ENCODE measurements around the gene RPS6KB2.
"Not testable (repeated sequence)": the region's sequence is repeated elsewhere in the genome, so short reads cannot be mapped to it uniquely, and the experiment has no call there.

The RPS6KB2 gene

DNA sequence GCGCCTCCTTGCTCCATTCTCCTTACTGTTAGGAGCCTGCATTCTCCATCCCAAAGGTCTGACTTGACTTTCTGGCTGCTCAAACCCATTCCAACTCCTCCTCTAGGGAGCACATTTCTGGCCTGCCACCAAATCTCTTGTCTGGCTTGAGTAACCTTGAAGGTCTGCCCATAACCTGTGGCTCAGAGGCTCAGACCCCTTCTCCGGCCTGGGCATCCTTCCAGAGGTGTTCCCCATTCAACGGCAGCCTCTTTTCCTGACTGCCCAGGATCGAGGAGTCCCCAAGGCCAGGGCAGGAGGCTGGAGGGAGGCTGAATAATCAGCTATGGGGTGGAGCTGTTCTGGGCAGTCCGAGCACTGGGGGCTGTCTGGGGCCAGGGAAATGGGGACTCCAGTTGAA, 34.3 kb upstream of the RPS6KB2 start:
- no peak for ATAC-seq
- H3K27ac Mint-ChIP-seq, result no peak overlapping the region
- H3K27me3 Mint-ChIP-seq, result no peaks in the 10 kb centered on the region
- peak overlapping the region; percentile 50 to 61 for H3K4me3 Mint-ChIP-seq
- DNase-seq, result peak in 1 of 2 donors; percentile 9
- peaks cover 75% of the 10 kb centered on the region for H3K4me1 Mint-ChIP-seq
- no peaks in the 10 kb centered on the region for H3K9me3 Mint-ChIP-seq

- peak in 1 of 2 donors; percentile 11 for DNase-seq
- Mint-ChIP-seq H3K27ac (no peak overlapping the region), H3K4me1 (peaks cover 77% of the 10 kb centered on the region), H3K4me3 (no peak overlapping the region), H3K27me3 (no peaks in the 10 kb centered on the region), H3K9me3 (no peaks in the 10 kb centered on the region)
- no peak for ATAC-seq
Measured at GRCh38 chr11:67395555-67396258, 32.6 kb upstream of the RPS6KB2 start.

DNA sequence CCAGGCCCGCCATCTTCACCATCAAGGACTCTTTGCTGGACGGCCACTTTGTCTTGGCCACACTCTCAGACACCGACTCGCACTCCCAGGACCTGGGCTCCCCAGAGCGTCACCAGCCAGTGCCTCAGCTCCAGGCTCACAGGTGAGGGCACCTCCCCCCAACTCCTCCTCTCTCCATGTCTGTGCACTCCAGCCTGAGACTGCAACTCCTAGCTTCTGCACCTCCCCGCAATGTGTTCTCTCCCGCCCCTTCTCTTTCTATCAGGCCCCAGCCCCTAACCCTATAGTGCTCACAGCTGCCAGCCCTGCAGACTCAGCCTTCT, 32.1 kb upstream of the RPS6KB2 start:
- DNase-seq (peak in 1 of 2 donors; percentile 13), ATAC-seq (no peak)
- H3K27me3 Mint-ChIP-seq, result no peaks in the 10 kb centered on the region
- H3K27ac Mint-ChIP-seq, result peak overlapping the region in 1 of 2 donors; percentile 1
- H3K4me3 Mint-ChIP-seq, result no peak overlapping the region
- no peaks in the 10 kb centered on the region for H3K9me3 Mint-ChIP-seq
- peaks cover 73% of the 10 kb centered on the region for H3K4me1 Mint-ChIP-seq

- peaks cover 70% of the 10 kb centered on the region for H3K4me1 Mint-ChIP-seq
- DNase-seq, result peak in 1 of 2 donors; percentile 17
- H3K27ac Mint-ChIP-seq, result peak overlapping the region; percentile 39 to 96
- peak overlapping the region; percentile 59 to 76 for H3K4me3 Mint-ChIP-seq
- ATAC-seq, result no peak
- H3K9me3 Mint-ChIP-seq, result no peaks in the 10 kb centered on the region
- no peaks in the 10 kb centered on the region for H3K27me3 Mint-ChIP-seq
Measured at GRCh38 chr11:67396587-67397389, 31.5 kb upstream of the RPS6KB2 start.

DNA sequence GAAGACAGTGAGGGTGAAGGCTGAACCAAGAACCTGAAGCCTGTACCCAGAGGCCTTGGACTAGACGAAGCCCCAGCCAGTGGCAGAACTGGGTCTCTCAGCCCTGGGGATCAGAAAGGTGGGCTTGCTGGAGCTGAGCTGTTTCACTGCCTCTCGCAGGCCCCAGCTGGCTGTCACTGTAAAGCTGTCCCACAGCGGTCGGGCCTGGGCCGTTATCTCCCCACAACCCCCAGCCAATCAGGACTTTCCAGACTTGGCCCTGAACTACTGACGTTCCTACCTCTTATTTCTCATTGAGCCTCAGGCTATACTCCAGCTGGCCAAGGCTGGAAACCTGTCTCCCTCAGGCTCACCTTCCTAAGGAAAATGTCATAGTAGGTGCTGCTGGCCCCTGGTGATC, 30.8 kb upstream of the RPS6KB2 start:
- DNase-seq (peak in 1 of 2 donors; percentile 7), ATAC-seq (no peak)
- no peaks in the 10 kb centered on the region for H3K9me3 Mint-ChIP-seq
- H3K4me3 Mint-ChIP-seq, result peak overlapping the region; percentile 33 to 76
- peaks cover 70% of the 10 kb centered on the region for H3K4me1 Mint-ChIP-seq
- H3K27ac Mint-ChIP-seq, result peak overlapping the region; percentile 68 to 96
- no peaks in the 10 kb centered on the region for H3K27me3 Mint-ChIP-seq

DNA sequence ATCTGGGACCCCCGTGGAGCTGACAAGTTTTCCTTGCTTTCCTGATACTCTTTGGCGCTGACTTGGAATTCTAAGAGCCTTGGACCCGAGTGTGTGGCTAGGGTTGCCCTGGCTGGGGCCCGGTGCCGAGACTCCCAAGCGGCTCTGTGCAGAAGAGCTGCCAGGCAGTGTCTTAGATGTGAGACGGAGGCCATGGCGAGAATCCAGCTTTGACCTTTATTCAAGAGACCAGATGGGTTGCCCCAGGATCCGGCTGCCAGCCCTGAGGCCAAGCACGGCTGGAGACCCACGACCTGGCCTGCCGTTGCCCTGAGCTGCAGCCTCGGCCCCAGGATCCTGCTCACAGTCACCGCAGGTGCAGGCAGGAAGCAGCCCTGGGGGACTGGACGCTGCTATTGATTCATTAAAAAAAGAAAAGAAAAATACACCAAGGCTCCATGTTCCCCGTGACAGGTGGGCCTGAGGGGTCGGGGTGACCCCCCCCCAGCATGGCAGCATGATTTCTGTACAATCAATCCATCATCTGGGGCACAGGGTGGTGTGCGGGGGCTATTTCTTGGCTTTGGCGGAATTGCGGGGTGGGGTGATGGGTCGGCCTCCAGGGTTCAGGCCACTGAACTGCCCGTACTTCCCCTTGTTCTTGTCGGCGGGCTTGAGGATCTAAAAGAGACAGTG, 30.2 kb upstream of the RPS6KB2 start:
- DNase-seq (peak in 1 of 2 donors; percentile 9), ATAC-seq (no peak)
- peaks cover 70% of the 10 kb centered on the region for H3K4me1 Mint-ChIP-seq
- no peaks in the 10 kb centered on the region for H3K9me3 Mint-ChIP-seq
- peak overlapping the region; percentile 33 to 55 for H3K4me3 Mint-ChIP-seq
- H3K27ac Mint-ChIP-seq, result no peak overlapping the region
- H3K27me3 Mint-ChIP-seq, result no peaks in the 10 kb centered on the region

DNA sequence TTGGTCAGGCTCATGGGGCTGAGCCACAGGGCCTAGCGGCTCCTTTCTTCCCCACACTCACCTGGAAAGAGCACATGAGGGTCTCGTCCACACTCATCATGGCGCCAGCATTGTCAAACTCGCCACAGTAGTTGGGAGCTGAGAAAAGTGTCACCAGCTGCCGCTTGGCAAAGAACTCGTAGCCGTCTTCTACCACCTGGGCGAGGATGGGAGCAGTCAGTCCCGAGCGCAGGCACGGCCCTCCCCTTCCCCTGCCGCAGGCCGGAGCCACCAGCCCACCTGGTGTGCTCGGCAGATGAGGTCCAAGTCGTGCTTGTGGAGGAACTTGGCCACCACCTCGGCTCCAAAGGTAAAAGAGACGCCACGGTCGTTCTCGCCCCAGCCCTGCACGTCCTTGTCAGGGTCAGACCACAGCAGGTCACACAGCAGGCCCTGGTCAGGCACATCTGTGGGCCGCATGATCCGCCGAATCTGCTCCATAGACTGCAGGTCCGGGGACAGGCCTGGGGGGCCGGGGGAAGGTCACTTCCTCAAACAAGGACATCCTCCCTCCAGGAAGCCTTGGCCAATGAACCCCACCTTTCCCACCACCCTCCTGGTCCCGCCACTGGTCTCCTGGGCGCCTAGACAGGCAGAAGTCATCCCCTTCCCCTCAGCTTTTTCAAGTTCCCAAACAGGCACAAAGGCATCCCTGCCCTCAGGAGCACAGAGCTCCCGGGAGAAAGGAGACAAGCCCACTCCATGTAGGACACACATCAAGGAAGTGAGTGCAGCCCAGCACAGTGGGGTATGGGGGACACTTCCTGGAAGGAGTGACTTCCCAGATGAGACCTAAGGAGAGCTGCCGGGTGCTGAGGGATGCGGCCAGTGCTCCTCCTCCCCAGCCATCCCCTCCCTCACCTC, 29.4 kb upstream of the RPS6KB2 start:
- no peak for ATAC-seq
- H3K4me3 Mint-ChIP-seq, result peak overlapping the region in 1 of 2 donors; percentile 52
- H3K9me3 Mint-ChIP-seq, result no peaks in the 10 kb centered on the region
- peak in 1 of 2 donors; percentile 11 for DNase-seq
- H3K4me1 Mint-ChIP-seq, result peaks cover 69% of the 10 kb centered on the region
- no peak overlapping the region for H3K27ac Mint-ChIP-seq
- H3K27me3 Mint-ChIP-seq, result no peaks in the 10 kb centered on the region

DNA sequence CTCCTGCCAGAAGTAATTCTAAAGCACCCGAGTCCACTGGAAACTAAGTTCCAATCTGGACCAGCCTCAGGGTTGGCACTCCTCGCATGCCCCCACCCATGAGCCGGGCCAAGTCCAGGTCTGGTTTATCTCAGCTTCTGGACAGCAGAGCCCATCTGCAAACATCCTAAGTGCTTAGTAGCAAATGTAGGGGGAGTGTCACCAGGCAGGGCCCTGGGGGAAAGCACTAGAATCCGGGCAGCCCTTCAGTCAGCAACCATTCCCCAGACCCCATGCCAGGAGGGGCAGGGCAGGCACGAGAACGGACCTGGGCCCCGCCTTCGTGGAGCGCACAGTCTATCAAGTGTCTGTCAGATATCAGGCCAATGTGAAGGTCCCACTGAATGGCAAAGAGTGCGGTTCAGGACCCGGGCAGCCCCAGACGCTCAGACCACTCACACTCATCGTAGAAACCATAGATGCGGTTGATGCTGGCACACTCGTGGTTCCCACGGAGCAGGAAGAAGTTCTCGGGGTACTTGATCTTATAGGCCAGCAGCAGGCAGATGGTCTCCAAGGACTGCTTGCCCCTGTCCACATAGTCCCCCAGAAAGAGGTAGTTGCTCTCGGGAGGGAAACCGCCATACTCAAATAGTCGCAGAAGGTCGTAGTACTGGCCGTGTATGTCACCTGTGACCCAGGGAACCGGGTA, 27.9 kb upstream of the RPS6KB2 start:
- Mint-ChIP-seq H3K4me1 (peaks cover 73% of the 10 kb centered on the region), H3K27ac (peak overlapping the region; percentile 27 to 89), H3K4me3 (peak overlapping the region; percentile 91 to 92), H3K27me3 (no peaks in the 10 kb centered on the region), H3K9me3 (no peaks in the 10 kb centered on the region)
- ATAC-seq (no peak), DNase-seq (peak in 1 of 2 donors; percentile 47)

DNA sequence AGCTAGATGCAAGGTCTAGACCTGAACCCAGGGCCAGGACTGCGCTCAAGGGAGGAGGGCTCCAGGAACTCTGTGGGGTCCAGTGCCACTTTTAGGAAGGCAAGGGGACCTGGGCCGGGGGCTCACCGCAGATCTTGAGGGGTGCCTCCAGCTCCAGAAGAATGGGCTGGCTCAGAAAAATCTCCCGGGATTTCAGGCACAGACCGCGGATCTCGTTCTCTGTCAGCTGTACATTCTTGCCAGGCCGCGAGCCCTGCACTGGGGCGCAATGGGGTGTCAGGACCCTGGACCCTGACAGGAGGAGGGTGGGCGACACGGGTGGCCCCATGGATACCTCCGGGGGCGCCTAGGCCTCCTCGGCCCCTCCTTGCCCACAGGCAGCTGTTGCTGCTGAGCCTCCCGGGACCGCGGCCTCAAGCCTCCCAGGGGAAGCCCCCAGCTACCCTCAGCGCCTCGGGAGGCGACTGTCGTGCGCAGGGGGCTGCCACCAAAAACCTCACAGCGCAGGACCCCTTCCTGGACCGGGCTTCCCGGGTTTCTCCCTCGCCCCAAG, 27.3 kb upstream of the RPS6KB2 start:
- no peaks in the 10 kb centered on the region for H3K9me3 Mint-ChIP-seq
- no peaks in the 10 kb centered on the region for H3K27me3 Mint-ChIP-seq
- ATAC-seq (peak; percentile 27), DNase-seq (peak; percentile 21 to 47)
- H3K27ac Mint-ChIP-seq, result peak overlapping the region in 1 of 2 donors; percentile 27
- H3K4me3 Mint-ChIP-seq, result peak overlapping the region; percentile 91 to 92
- H3K4me1 Mint-ChIP-seq, result peaks cover 78% of the 10 kb centered on the region

GRCh38 chr11:67401495-67402191, 26.7 kb upstream of the RPS6KB2 start, which contains the start of gene PPP1CA:
PPP1CA (minus strand) TSS chr11:67401858; CDS start chr11:67401782, 76 bp downstream.
- no peaks in the 10 kb centered on the region for H3K27me3 Mint-ChIP-seq
- H3K4me3 Mint-ChIP-seq, result peak within 1 kb of the TSS; percentile 92 to 95
- DNase-seq (peak; percentile 90 to 95), ATAC-seq (peak; percentile 76)
- H3K9me3 Mint-ChIP-seq, result no peaks in the 10 kb centered on the region
- H3K27ac Mint-ChIP-seq, result peak within 1 kb of the TSS; percentile 27 to 89
- peaks cover 78% of the 10 kb centered on the region for H3K4me1 Mint-ChIP-seq

DNA sequence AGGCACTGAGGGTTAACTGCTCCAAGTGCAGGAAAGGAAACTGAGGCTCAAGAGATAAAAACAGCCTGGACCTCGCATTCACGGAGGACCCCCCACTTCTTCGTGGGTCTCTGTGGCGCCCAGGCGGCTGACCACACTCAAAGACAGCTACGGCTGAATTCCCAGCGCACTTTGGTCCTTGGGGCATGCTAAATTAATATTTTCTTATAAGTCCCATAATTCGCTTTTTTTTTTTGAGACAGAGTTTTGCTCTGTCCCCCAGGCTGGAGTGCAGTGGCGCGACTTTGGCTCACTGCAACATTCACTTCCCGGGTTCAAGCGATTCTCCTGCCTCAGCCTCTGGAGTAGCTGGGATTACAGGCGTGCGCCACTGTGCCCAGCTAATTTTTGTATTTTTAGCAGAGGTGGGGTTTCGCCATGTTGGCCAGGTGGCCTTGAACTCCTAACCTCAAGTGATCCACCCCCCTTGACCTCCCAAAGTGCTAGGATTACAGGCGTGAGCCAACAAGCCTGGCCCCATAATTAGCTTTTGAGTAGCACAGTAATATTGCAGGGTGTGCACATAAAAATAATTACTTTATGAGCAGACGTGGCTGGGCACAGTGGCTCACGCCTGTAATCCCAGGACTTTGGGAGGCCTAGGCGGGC, 26.0 kb upstream of the RPS6KB2 start:
- H3K27me3 Mint-ChIP-seq, ATAC-seq, H3K9me3 Mint-ChIP-seq: not testable (repeated sequence)
- Mint-ChIP-seq H3K27ac (peak overlapping the region in 1 of 2 donors; percentile 48), H3K4me3 (peak overlapping the region; percentile 64 to 95), H3K4me1 (peaks cover 78% of the 10 kb centered on the region)
- peak in 1 of 2 donors; percentile 9 for DNase-seq

GRCh38 chr11:67403085-67403484, 25.2 kb upstream of the RPS6KB2 start:
- Mint-ChIP-seq H3K4me3 (peak overlapping the region; percentile 95 to 98), H3K4me1 (peaks cover 78% of the 10 kb centered on the region), H3K27ac (peak overlapping the region; percentile 91 to 96)
- not testable (repeated sequence) for ATAC-seq, H3K27me3 Mint-ChIP-seq, H3K9me3 Mint-ChIP-seq, DNase-seq

GRCh38 chr11:67404515-67405195, 23.6 kb upstream of the RPS6KB2 start:
- peak overlapping the region; percentile 95 to 98 for H3K4me3 Mint-ChIP-seq

More at GRCh38 chr11:67404515-67405195, 23.6 kb upstream of the RPS6KB2 start:
- Mint-ChIP-seq H3K9me3 (no peaks in the 10 kb centered on the region), H3K27me3 (no peaks in the 10 kb centered on the region), H3K27ac (peak overlapping the region; percentile 23 to 91), H3K4me1 (peaks cover 79% of the 10 kb centered on the region)
- DNase-seq, result peak; percentile 40 to 58
- ATAC-seq, result no peak

All from stimulated activated naive CD8-positive, alpha-beta T cell treated with anti-CD3 and anti-CD28 coated beads, Interleukin-15, amount 100 ng/mL, for 72 hours (primary cell).